Right lung (tissue), 10 donors: ENCODE measurements around the gene NIM1K. TPM values are rescaled to one million over a fixed set of nuclear protein-coding genes. Genes with fewer than 3 reads are reported as not detected.
"Not testable (repeated sequence)": the region's sequence is repeated elsewhere in the genome, so short reads cannot be mapped to it uniquely, and the experiment has no call there.

Source experiments
- DNase-seq, 2 donors: peaks; one replicate each; pipeline ENCODE4 v3.0.0-alpha.2; 2013
- long read RNA-seq, 8 donors: transcript quantifications; one replicate each; lab custom pipeline, GENCODE V29; 2026
- polyA plus RNA-seq, 5 donors: library from polyadenylated mRNA; unstranded; fragments of 120-200 nt; gene quantifications; one replicate each; pipeline versions ENCODE4 v1.2.1 to v1.2.3, GENCODE V29; 2013; ENCODE audit warnings: inconsistent platforms in 1 of 5, low replicate concordance in 1 of 5; ENCODE audit not compliant: insufficient read length in 5 of 5, insufficient read depth in 1 of 5

The NIM1K gene
- polyA plus RNA-seq: under 1 TPM; 0.31 to 0.96 (median 0.44) TPM
- long read RNA-seq, donor 1: 0 reads
- long read RNA-seq, donor 2: 0 reads
- long read RNA-seq, donor 3: 0 reads
- long read RNA-seq, donor 4: 0 reads
- long read RNA-seq, donor 5: 0 reads
- long read RNA-seq, donor 6: 0 reads
- long read RNA-seq, donor 7: 0 reads
- long read RNA-seq, donor 8: 0 reads

- DNase-seq: peak in 1 of 2 donors; percentile 31
These were observed at the start of gene NIM1K for GRCh38 chr5:43191740-43192557. TSS of gene NIM1K (plus strand) at chr5:43192225. CDS start at chr5:43245776, 53,551 bp downstream.

- no peak for DNase-seq
These were observed 47.0 kb upstream of the NIM1K start for GRCh38 chr5:43145071-43145470.

GRCh38 chr5:43146958-43147357 is 45.1 kb upstream of the NIM1K start:
- DNase-seq: no peak

- no peak for DNase-seq
These were observed 43.6 kb upstream of the NIM1K start for GRCh38 chr5:43148417-43148816.

GRCh38 chr5:43149231-43149630 is 42.8 kb upstream of the NIM1K start:
- no peak for DNase-seq

- no peak for DNase-seq
These were observed 42.0 kb upstream of the NIM1K start for GRCh38 chr5:43150075-43150474.

- no peak for DNase-seq
These were observed 41.3 kb upstream of the NIM1K start for GRCh38 chr5:43150748-43151147.

- no peak for DNase-seq
These were observed 39.1 kb upstream of the NIM1K start for GRCh38 chr5:43152946-43153345.

- no peak for DNase-seq
These were observed 37.6 kb upstream of the NIM1K start for GRCh38 chr5:43154469-43154868.

- no peak for DNase-seq
These were observed 36.5 kb upstream of the NIM1K start for GRCh38 chr5:43155394-43156096.

- DNase-seq: no peak
These were observed 35.6 kb upstream of the NIM1K start for GRCh38 chr5:43156388-43156787.

GRCh38 chr5:43157068-43157467 is 35.0 kb upstream of the NIM1K start:
- no peak for DNase-seq

- DNase-seq: no peak
These were observed 30.8 kb upstream of the NIM1K start for GRCh38 chr5:43161244-43161643.

- DNase-seq: not testable (repeated sequence)
These were observed 27.2 kb upstream of the NIM1K start for GRCh38 chr5:43164801-43165200.

GRCh38 chr5:43165323-43165722 is 26.7 kb upstream of the NIM1K start:
- DNase-seq: no peak

- no peak for DNase-seq
These were observed 23.9 kb upstream of the NIM1K start for GRCh38 chr5:43168175-43168574.

- no peak for DNase-seq
These were observed 20.6 kb upstream of the NIM1K start for GRCh38 chr5:43171451-43171850.

GRCh38 chr5:43171926-43172325 is 20.1 kb upstream of the NIM1K start:
- no peak for DNase-seq

- DNase-seq: no peak
These were observed 19.2 kb upstream of the NIM1K start for GRCh38 chr5:43172779-43173178.

GRCh38 chr5:43174586-43174985 is 17.4 kb upstream of the NIM1K start:
- no peak for DNase-seq

GRCh38 chr5:43179836-43180235 is 12.2 kb upstream of the NIM1K start:
- DNase-seq: no peak

- no peak for DNase-seq
These were observed 9.6 kb upstream of the NIM1K start for GRCh38 chr5:43182421-43182820.

GRCh38 chr5:43183101-43183500 is 8.9 kb upstream of the NIM1K start:
- DNase-seq: not testable (repeated sequence)
